Measurements from ENCODE around the gene ZPR1.

ZPR1 gene

GRCh38 chr11:116832350-116833290 is 44.8 kb upstream of the ZPR1 start:
- Histone ChIP-seq H3K9me3 (ENCODE audit: insufficient read depth, low read length) (no peaks in the 10 kb centered on the region), H2AFZ (ENCODE audit: low read depth, low read length, severe bottlenecking) (no peak overlapping the region), H3K27me3 (ENCODE audit: low read length) (no peaks in the 10 kb centered on the region), H3K27ac (ENCODE audit: low read depth, low read length) (no peak overlapping the region), H3F3A (ENCODE audit: insufficient read depth) (no peaks in the 10 kb centered on the region), H3K9ac (ENCODE audit: low read length) (no peak overlapping the region), H3K79me2 (ENCODE audit: insufficient read depth, low read length) (no peaks in the 10 kb centered on the region), H3K4me2 (ENCODE audit: low read depth, low read length, poor library complexity, severe bottlenecking) (no peak overlapping the region), H3K9me2 (replicated peaks; ENCODE audit: insufficient read depth, low read length) (no peaks in the 10 kb centered on the region), H4K20me1 (ENCODE audit: low read depth, low read length) (no peaks in the 10 kb centered on the region), H3K4me3 (ENCODE audit: insufficient read depth, low read length, poor library complexity, severe bottlenecking) (no peak overlapping the region), H3K36me3 (ENCODE audit: low read length) (no peaks in the 10 kb centered on the region)
- TF ChIP-seq, protein P1, sequence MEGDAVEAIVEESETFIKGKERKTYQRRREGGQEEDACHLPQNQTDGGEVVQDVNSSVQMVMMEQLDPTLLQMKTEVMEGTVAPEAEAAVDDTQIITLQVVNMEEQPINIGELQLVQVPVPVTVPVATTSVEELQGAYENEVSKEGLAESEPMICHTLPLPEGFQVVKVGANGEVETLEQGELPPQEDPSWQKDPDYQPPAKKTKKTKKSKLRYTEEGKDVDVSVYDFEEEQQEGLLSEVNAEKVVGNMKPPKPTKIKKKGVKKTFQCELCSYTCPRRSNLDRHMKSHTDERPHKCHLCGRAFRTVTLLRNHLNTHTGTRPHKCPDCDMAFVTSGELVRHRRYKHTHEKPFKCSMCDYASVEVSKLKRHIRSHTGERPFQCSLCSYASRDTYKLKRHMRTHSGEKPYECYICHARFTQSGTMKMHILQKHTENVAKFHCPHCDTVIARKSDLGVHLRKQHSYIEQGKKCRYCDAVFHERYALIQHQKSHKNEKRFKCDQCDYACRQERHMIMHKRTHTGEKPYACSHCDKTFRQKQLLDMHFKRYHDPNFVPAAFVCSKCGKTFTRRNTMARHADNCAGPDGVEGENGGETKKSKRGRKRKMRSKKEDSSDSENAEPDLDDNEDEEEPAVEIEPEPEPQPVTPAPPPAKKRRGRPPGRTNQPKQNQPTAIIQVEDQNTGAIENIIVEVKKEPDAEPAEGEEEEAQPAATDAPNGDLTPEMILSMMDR (IDR thresholded peaks at IDR 0.05; ENCODE audit: insufficient read depth, low read length, poor library complexity, severe bottlenecking): no peak
- TF ChIP-seq EZH2phosphoT487 (conservative IDR thresholded peaks at IDR 0.05; ENCODE audit: low read length): no peak

DNA sequence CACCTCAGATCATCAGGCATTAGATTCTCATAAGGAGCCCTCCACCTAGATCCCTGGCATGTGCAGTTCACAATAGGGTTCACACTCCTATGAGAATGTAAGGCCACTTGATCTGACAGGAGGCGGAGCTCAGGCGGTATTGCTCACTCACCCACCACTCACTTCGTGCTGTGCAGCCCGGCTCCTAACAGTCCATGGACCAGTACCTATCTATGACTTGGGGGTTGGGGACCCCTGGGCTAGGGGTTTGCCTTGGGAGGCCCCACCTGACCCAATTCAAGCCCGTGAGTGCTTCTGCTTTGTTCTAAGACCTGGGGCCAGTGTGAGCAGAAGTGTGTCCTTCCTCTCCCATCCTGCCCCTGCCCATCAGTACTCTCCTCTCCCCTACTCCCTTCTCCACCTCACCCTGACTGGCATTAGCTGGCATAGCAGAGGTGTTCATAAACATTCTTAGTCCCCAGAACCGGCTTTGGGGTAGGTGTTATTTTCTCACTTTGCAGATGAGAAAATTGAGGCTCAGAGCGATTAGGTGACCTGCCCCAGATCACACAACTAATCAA is 44.0 kb upstream of the ZPR1 start:
- Histone ChIP-seq H2AFZ (ENCODE audit: low read depth, low read length, severe bottlenecking) (no peak overlapping the region), H3K4me2 (ENCODE audit: low read depth, low read length, poor library complexity, severe bottlenecking) (no peak overlapping the region), H3K9ac (ENCODE audit: low read length) (no peak overlapping the region), H3K36me3 (ENCODE audit: low read length) (no peaks in the 10 kb centered on the region), H3K79me2 (ENCODE audit: insufficient read depth, low read length) (no peaks in the 10 kb centered on the region), H3F3A (ENCODE audit: insufficient read depth) (no peaks in the 10 kb centered on the region), H3K27ac (ENCODE audit: low read depth, low read length) (no peak overlapping the region), H3K9me3 (ENCODE audit: insufficient read depth, low read length) (no peaks in the 10 kb centered on the region), H4K20me1 (ENCODE audit: low read depth, low read length) (no peaks in the 10 kb centered on the region), H3K4me3 (ENCODE audit: insufficient read depth, low read length, poor library complexity, severe bottlenecking) (no peak overlapping the region), H3K27me3 (ENCODE audit: low read length) (no peaks in the 10 kb centered on the region), H3K9me2 (replicated peaks; ENCODE audit: insufficient read depth, low read length) (no peaks in the 10 kb centered on the region)
- no peak for TF ChIP-seq EZH2phosphoT487 (conservative IDR thresholded peaks at IDR 0.05; ENCODE audit: low read length)
- TF ChIP-seq, protein P1 (IDR thresholded peaks at IDR 0.05; ENCODE audit: insufficient read depth, low read length, poor library complexity, severe bottlenecking): no peak

DNA sequence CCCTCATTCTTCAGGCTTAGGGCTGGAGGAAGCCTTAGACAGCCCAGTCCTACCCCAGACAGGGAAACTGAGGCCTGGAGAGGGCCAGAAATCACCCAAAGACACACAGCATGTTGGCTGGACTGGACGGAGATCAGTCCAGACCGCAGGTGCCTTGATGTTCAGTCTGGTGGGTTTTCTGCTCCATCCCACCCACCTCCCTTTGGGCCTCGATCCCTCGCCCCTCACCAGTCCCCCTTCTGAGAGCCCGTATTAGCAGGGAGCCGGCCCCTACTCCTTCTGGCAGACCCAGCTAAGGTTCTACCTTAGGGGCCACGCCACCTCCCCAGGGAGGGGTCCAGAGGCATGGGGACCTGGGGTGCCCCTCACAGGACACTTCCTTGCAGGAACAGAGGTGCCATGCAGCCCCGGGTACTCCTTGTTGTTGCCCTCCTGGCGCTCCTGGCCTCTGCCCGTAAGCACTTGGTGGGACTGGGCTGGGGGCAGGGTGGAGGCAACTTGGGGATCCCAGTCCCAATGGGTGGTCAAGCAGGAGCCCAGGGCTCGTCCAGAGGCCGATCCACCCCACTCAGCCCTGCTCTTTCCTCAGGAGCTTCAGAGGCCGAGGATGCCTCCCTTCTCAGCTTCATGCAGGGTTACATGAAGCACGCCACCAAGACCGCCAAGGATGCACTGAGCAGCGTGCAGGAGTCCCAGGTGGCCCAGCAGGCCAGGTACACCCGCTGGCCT is 42.5 kb upstream of the ZPR1 start:
- Histone ChIP-seq H3K9me3 (ENCODE audit: insufficient read depth, low read length) (no peaks in the 10 kb centered on the region), H4K20me1 (ENCODE audit: low read depth, low read length) (no peaks in the 10 kb centered on the region), H3K9ac (ENCODE audit: low read length) (no peak overlapping the region)

More for the DNA sequence above, 42.5 kb upstream of the ZPR1 start:
- H3K4me3 ChIP-seq (ENCODE audit: insufficient read depth, low read length, poor library complexity, severe bottlenecking): no peak overlapping the region
- TF ChIP-seq EZH2phosphoT487 (conservative IDR thresholded peaks at IDR 0.05; ENCODE audit: low read length): no peak
- TF ChIP-seq, protein P1 (IDR thresholded peaks at IDR 0.05; ENCODE audit: insufficient read depth, low read length, poor library complexity, severe bottlenecking): no peak
- no peak overlapping the region for H3K27ac ChIP-seq (ENCODE audit: low read depth, low read length)
- H2AFZ ChIP-seq (ENCODE audit: low read depth, low read length, severe bottlenecking): no peak overlapping the region
- no peaks in the 10 kb centered on the region for H3K9me2 ChIP-seq (replicated peaks; ENCODE audit: insufficient read depth, low read length)
- no peaks in the 10 kb centered on the region for H3K79me2 ChIP-seq (ENCODE audit: insufficient read depth, low read length)
- H3F3A ChIP-seq (ENCODE audit: insufficient read depth): no peaks in the 10 kb centered on the region
- H3K36me3 ChIP-seq (ENCODE audit: low read length): no peaks in the 10 kb centered on the region
- H3K4me2 ChIP-seq (ENCODE audit: low read depth, low read length, poor library complexity, severe bottlenecking): no peak overlapping the region
- no peaks in the 10 kb centered on the region for H3K27me3 ChIP-seq (ENCODE audit: low read length)

Data from SU-DHL-6 (cell line).